ENCODE data around the gene CRYL1.

DNA sequence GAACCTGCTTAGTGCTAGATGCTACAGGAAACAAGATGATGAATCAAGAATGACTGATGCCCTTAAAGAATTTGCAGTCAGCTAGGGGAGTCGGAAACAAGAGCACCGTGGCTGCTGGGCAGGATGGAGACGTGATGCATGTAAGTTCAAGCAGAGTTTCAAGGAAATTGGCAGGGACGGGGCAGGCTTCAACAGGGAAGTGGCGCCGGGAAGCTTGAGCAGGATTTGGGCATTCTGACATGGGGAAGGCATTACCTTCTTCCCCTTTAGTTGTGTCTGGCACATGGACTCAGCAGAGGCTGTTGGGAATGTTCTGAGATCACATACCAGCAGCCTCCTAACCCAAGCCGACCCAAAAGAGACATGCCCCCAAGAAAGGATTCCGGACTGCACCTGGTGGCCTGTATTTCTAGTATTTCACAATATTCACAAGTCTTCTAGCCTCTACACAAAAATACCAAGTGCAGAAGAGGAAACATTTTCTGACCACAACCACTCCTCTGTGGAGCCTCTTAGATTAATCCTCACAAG, 138.2 kb downstream of the CRYL1 start:
- TF ChIP-seq, protein P1, sequence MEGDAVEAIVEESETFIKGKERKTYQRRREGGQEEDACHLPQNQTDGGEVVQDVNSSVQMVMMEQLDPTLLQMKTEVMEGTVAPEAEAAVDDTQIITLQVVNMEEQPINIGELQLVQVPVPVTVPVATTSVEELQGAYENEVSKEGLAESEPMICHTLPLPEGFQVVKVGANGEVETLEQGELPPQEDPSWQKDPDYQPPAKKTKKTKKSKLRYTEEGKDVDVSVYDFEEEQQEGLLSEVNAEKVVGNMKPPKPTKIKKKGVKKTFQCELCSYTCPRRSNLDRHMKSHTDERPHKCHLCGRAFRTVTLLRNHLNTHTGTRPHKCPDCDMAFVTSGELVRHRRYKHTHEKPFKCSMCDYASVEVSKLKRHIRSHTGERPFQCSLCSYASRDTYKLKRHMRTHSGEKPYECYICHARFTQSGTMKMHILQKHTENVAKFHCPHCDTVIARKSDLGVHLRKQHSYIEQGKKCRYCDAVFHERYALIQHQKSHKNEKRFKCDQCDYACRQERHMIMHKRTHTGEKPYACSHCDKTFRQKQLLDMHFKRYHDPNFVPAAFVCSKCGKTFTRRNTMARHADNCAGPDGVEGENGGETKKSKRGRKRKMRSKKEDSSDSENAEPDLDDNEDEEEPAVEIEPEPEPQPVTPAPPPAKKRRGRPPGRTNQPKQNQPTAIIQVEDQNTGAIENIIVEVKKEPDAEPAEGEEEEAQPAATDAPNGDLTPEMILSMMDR (IDR thresholded peaks at IDR 0.05) = no peak
- no peak for TF ChIP-seq POLR2AphosphoS5 (IDR thresholded peaks at IDR 0.05; ENCODE audit: insufficient read depth in 1 of 2, low read depth in 1 of 2)
- no peak for TF ChIP-seq POLR2A (IDR thresholded peaks at IDR 0.05)

All from vagina (tissue), 2 donors.